Uterus (tissue), 2 donors: ENCODE results near the gene COG2.

ENCODE experiments used
- CTCF ChIP-seq, 4 experiments: fragments of 200-600 bp in 2 of 4; fragments of 450-650 bp in 2 of 4; sonication (generic) in 2 of 4; IDR thresholded peaks; one replicate each; pipeline ENCODE4 v1.5.1; 2016 to 2019; ENCODE audit warnings: antibody characterized with exemption in 4 of 4, mild to moderate bottlenecking in 2 of 4, moderate library complexity in 1 of 4
- POLR2A ChIP-seq, 2 donors: fragments of 450-650 bp; IDR thresholded peaks; one replicate each; pipeline ENCODE4 v1.6.1; 2016; ENCODE audit warnings: antibody characterized with exemption in 2 of 2, mild to moderate bottlenecking in 1 of 2, moderate library complexity in 1 of 2

- TF ChIP-seq CTCF (IDR thresholded peaks at IDR 0.05) = no peak
- no peak for TF ChIP-seq POLR2A (IDR thresholded peaks at IDR 0.05)
These were observed 60.8 kb downstream of the COG2 start for GRCh38 chr1:230702934-230703678.
